ENCODE results near the gene ANKRD17.

ANKRD17 gene

DNA sequence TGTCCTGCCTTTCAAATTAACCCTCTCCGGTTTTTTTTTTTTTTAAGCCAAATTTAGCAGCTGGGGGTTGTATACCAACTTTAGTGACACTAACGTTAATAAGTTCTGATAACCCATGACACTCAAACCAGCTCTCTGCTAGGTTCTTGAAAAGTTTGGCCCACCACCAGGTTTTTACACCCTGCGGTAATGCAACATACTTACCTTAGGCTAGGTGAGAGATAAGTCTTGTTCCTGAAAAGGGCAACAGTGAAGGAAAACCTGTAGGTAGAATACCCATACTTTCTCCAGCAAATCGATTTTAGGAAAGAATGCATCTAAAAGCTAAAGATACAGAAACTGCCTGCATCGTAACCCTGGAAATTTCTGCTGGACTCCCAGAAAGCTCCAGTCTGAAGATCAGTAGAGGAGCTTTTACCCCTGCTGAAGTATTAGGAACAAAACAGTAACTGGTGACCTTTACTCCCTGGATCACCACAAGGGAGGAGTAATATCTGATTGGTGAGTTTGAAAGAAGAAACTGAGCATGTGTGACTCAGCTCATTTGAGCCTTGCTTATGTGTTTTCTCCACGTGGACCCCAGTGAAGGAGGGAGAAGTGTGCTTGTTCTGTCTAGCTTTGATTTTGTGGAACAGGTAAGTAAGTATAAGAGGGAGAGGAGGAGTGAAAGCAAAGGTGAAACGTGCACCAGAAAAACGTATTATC, 154.6 kb downstream of the ANKRD17 start (continued):
- no peak for TF ChIP-seq ZNF48 (tag by site-specific recombination; IDR thresholded peaks at IDR 0.05)
- TF ChIP-seq ZNF830 (tag by site-specific recombination; IDR thresholded peaks at IDR 0.05; ENCODE audit: low read depth): no peak
- no peak for TF ChIP-seq ZNF560 (tag by site-specific recombination; IDR thresholded peaks at IDR 0.05; ENCODE audit: borderline replicate concordance)

- Histone ChIP-seq H3K4me3 (ENCODE audit: low read depth, low read length) (no peak overlapping the region), H3K36me3 (ENCODE audit: control insufficient read depth in 2 of 2, insufficient read depth in 1 of 2, low read length in 2 of 2) (peaks cover 12 to 87% of the 10 kb centered on the region in 2 experiments), H3K9me3 (ENCODE audit: control insufficient read depth, insufficient read depth, low read depth, low read length) (no peaks in the 10 kb centered on the region), H3K27ac (ENCODE audit: extremely low read depth, low read depth, low read length) (no peak overlapping the region), H3K4me1 (ENCODE audit: control insufficient read depth, insufficient read depth, low read length) (no peaks in the 10 kb centered on the region)
- ChIA-PET CTCF (interaction anchor here (0.6 kb wide), 1 partner anchor 156 kb away, joined by 3 read pairs; no protein-coding TSS in a partner anchor), POLR2A (no interaction called here)
- peak; percentile 90 for TF ChIP-seq ZFHX2 (tag by site-specific recombination; conservative IDR thresholded peaks at IDR 0.05)
- no peak for TF ChIP-seq ZNF843 (tag by site-specific recombination; IDR thresholded peaks at IDR 0.05)
- peak; percentile 97 for TF ChIP-seq EGR2 (tag by site-specific recombination; IDR thresholded peaks at IDR 0.05; ENCODE audit: low read depth)
Observed at GRCh38 chr4:73099143-73099542, 159.5 kb downstream of the ANKRD17 start.

DNA sequence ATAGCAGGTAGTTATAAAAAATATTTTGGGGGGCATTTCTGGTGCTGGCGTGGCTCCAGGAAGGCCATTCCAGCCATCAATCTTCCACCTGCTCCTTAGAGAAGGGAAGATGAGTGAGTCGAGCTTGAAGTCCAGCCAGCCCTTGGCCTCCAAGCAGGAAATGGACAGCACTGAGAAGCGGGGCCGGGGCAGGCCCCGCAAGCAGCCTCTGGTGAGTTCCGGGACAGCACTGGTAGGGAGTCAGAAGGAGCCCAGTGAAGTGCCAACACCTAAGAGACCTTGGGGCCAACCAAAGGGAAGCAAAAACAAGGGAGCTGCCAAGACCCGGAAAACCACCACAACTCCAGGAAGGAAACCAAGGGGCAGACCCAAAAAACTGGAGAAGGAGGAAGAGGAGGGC, 159.9 kb downstream of the ANKRD17 start:
- H3K4me3 ChIP-seq (ENCODE audit: low read depth, low read length): no peak overlapping the region
- no peak overlapping the region for H3K27ac ChIP-seq (ENCODE audit: extremely low read depth, low read depth, low read length)
- TF ChIP-seq OVOL3 (tag by site-specific recombination; IDR thresholded peaks at IDR 0.05) (no peak), SCRT1 (tag by site-specific recombination; IDR thresholded peaks at IDR 0.05; ENCODE audit: borderline replicate concordance) (no peak), ZNF350 (tag by site-specific recombination; IDR thresholded peaks at IDR 0.05) (no peak), ZNF488 (tag by site-specific recombination; IDR thresholded peaks at IDR 0.05) (no peak), ZBTB48 (tag by site-specific recombination; IDR thresholded peaks at IDR 0.05) (no peak), KLF9 (tag by site-specific recombination; IDR thresholded peaks at IDR 0.05; ENCODE audit: low read depth) (no peak), ZNF155 (tag by site-specific recombination; IDR thresholded peaks at IDR 0.05) (no peak), PBX3 (CRISPR knock-in tag; IDR thresholded peaks at IDR 0.05) (no peak), MZF1 (tag by site-specific recombination; IDR thresholded peaks at IDR 0.05; ENCODE audit: borderline replicate concordance) (no peak), ZNF571 (tag by site-specific recombination; IDR thresholded peaks at IDR 0.05) (no peak), ZNF157 (tag by site-specific recombination; IDR thresholded peaks at IDR 0.05) (no peak), ZNF624 (tag by site-specific recombination; IDR thresholded peaks at IDR 0.05) (no peak), ZNF311 (tag by site-specific recombination; IDR thresholded peaks at IDR 0.05; ENCODE audit: borderline replicate concordance) (no peak)
- TF ChIP-seq, protein P1, sequence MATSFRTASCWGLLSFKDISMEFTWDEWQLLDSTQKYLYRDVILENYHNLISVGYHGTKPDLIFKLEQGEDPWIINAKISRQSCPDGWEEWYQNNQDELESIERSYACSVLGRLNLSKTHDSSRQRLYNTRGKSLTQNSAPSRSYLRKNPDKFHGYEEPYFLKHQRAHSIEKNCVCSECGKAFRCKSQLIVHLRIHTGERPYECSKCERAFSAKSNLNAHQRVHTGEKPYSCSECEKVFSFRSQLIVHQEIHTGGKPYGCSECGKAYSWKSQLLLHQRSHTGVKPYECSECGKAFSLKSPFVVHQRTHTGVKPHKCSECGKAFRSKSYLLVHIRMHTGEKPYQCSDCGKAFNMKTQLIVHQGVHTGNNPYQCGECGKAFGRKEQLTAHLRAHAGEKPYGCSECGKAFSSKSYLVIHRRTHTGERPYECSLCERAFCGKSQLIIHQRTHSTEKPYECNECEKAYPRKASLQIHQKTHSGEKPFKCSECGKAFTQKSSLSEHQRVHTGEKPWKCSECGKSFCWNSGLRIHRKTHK (tag by site-specific recombination; IDR thresholded peaks at IDR 0.05): no peak
- TF ChIP-seq, protein P2, sequence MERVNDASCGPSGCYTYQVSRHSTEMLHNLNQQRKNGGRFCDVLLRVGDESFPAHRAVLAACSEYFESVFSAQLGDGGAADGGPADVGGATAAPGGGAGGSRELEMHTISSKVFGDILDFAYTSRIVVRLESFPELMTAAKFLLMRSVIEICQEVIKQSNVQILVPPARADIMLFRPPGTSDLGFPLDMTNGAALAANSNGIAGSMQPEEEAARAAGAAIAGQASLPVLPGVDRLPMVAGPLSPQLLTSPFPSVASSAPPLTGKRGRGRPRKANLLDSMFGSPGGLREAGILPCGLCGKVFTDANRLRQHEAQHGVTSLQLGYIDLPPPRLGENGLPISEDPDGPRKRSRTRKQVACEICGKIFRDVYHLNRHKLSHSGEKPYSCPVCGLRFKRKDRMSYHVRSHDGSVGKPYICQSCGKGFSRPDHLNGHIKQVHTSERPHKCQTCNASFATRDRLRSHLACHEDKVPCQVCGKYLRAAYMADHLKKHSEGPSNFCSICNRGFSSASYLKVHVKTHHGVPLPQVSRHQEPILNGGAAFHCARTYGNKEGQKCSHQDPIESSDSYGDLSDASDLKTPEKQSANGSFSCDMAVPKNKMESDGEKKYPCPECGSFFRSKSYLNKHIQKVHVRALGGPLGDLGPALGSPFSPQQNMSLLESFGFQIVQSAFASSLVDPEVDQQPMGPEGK (tag by site-specific recombination; IDR thresholded peaks at IDR 0.05): no peak
- H3K36me3 ChIP-seq (ENCODE audit: control insufficient read depth in 2 of 2, insufficient read depth in 1 of 2, low read length in 2 of 2): peaks cover 12 to 87% of the 10 kb centered on the region in 2 experiments
- ChIA-PET CTCF (interaction anchor here (0.6 kb wide), 1 partner anchor 157 kb away, joined by 3 read pairs; no protein-coding TSS in a partner anchor), POLR2A (no interaction called here)
- no peaks in the 10 kb centered on the region for H3K4me1 ChIP-seq (ENCODE audit: control insufficient read depth, insufficient read depth, low read length)
- no peaks in the 10 kb centered on the region for H3K9me3 ChIP-seq (ENCODE audit: control insufficient read depth, insufficient read depth, low read depth, low read length)
